HEK293 (cell line): ENCODE data around the gene EFNA2.
A peak's percentile ranks its signal among the peaks of the same experiment; 100 is the strongest.

Experiments used
- CTCF ChIA-PET: fragments of 350-600 bp; formaldehyde crosslinking; extraction: SDS; loops from one replicate; lab custom pipeline; 2021; ENCODE audit warnings: antibody characterized with exemption; lab: Yijun Ruan, JAX
- POLR2A ChIA-PET: fragments of 300-600 bp; formaldehyde crosslinking; extraction: SDS; loops from one replicate; lab custom pipeline; 2020; ENCODE audit warnings: antibody characterized with exemption, inconsistent platforms; lab: Yijun Ruan, JAX
- H3K27ac ChIP-seq: fragments of 200-500 bp; sonication (Bioruptor generic); 2 replicates; pipeline ENCODE4 v1.5.1; 2014; ENCODE audit warnings: low read depth, low read length, control low read depth, inconsistent platforms; ENCODE audit errors: extremely low read depth
- H3K36me3 ChIP-seq, 2 experiments: fragments of 200-500 bp in 1 of 2; sonication (Bioruptor generic) in 1 of 2; 1 replicate in 1 of 2; 2 replicates in 1 of 2; pipeline ENCODE4 v1.5.1; 2014 to 2017; ENCODE audit warnings: inconsistent platforms in 2 of 2, low read length in 2 of 2; ENCODE audit not compliant: control insufficient read depth in 2 of 2, insufficient read depth in 1 of 2
- H3K4me1 ChIP-seq: fragments of 200-500 bp; sonication (Bioruptor generic); 2 replicates; pipeline ENCODE4 v1.5.1; 2014; ENCODE audit warnings: mild to moderate bottlenecking, low read length, inconsistent platforms; ENCODE audit not compliant: control insufficient read depth, insufficient read depth
- H3K4me3 ChIP-seq: 2 replicates; pipeline ENCODE4 v1.5.1; 2011; ENCODE audit warnings: low read depth, mild to moderate bottlenecking, control low read depth, low read length, moderate library complexity
- H3K9me3 ChIP-seq: fragments of 200-500 bp; sonication (Bioruptor generic); 2 replicates; pipeline ENCODE4 v1.5.1; 2014; ENCODE audit warnings: low read depth, low read length, inconsistent platforms; ENCODE audit not compliant: control insufficient read depth, insufficient read depth
- EGR2 ChIP-seq: fragments of 450-650 bp; formaldehyde crosslinking; IDR thresholded peaks from 2 replicates; pipeline ENCODE4 v1.5.1; 2016; ENCODE audit warnings: low read depth, missing biosample characterization, missing genetic modification characterization
- GLIS2 ChIP-seq: fragments of 450-650 bp; formaldehyde crosslinking; IDR thresholded peaks from 2 replicates; pipeline ENCODE4 v1.5.1; 2016; ENCODE audit warnings: missing biosample characterization, missing genetic modification characterization
- HIC1 ChIP-seq: fragments of 450-650 bp; formaldehyde crosslinking; IDR thresholded peaks from 2 replicates; pipeline ENCODE4 v1.5.1; 2016; ENCODE audit warnings: missing biosample characterization, missing genetic modification characterization
- SP3 ChIP-seq: fragments of 450-650 bp; formaldehyde crosslinking; IDR thresholded peaks from 2 replicates; pipeline ENCODE4 v1.5.1; 2016; ENCODE audit warnings: missing biosample characterization, missing genetic modification characterization
- SP7 ChIP-seq: fragments of 450-650 bp; formaldehyde crosslinking; IDR thresholded peaks from 2 replicates; pipeline ENCODE4 v1.5.1; 2016; ENCODE audit warnings: missing biosample characterization, missing genetic modification characterization
- ZBTB49 ChIP-seq: fragments of 450-650 bp; formaldehyde crosslinking; IDR thresholded peaks from 2 replicates; pipeline ENCODE4 v1.5.1; 2016; ENCODE audit warnings: missing biosample characterization, missing genetic modification characterization, low read depth
- ZBTB7A ChIP-seq: fragments of 450-650 bp; formaldehyde crosslinking; IDR thresholded peaks from 2 replicates; pipeline ENCODE4 v1.5.1; 2016; ENCODE audit warnings: low read depth, missing biosample characterization, missing genetic modification characterization
- ZEB2 ChIP-seq: fragments of 450-650 bp; formaldehyde crosslinking; IDR thresholded peaks from 2 replicates; pipeline ENCODE4 v1.5.1; 2016; ENCODE audit warnings: missing biosample characterization, missing genetic modification characterization
- ZFHX2 ChIP-seq: fragments of 450-650 bp; formaldehyde crosslinking; conservative IDR thresholded peaks from 2 replicates; pipeline ENCODE4 v1.5.1; 2016; ENCODE audit warnings: missing biosample characterization, missing genetic modification characterization
- ZNF18 ChIP-seq: fragments of 450-650 bp; formaldehyde crosslinking; IDR thresholded peaks from 2 replicates; pipeline ENCODE4 v1.5.1; 2016; ENCODE audit warnings: missing biosample characterization, missing genetic modification characterization
- ZNF202 ChIP-seq: fragments of 450-650 bp; formaldehyde crosslinking; IDR thresholded peaks from 2 replicates; pipeline ENCODE4 v1.5.1; 2016; ENCODE audit warnings: missing biosample characterization, missing genetic modification characterization, borderline replicate concordance
- ZNF223 ChIP-seq: fragments of 450-650 bp; formaldehyde crosslinking; IDR thresholded peaks from 2 replicates; pipeline ENCODE4 v1.5.1; 2016; ENCODE audit warnings: missing biosample characterization, missing genetic modification characterization
- ZNF24 ChIP-seq: fragments of 450-650 bp; formaldehyde crosslinking; IDR thresholded peaks from 2 replicates; pipeline ENCODE4 v1.5.1; 2016; ENCODE audit warnings: missing biosample characterization, missing genetic modification characterization
- ZNF280C ChIP-seq: fragments of 450-650 bp; formaldehyde crosslinking; IDR thresholded peaks from 2 replicates; pipeline ENCODE4 v1.5.1; 2016; ENCODE audit warnings: missing biosample characterization, missing genetic modification characterization
- ZNF366 ChIP-seq: fragments of 450-650 bp; formaldehyde crosslinking; conservative IDR thresholded peaks from 2 replicates; pipeline ENCODE4 v1.5.1; 2016; ENCODE audit warnings: missing biosample characterization, missing genetic modification characterization
- ZNF510 ChIP-seq: fragments of 450-650 bp; formaldehyde crosslinking; IDR thresholded peaks from 2 replicates; pipeline ENCODE4 v1.5.1; 2018; ENCODE audit warnings: mild to moderate bottlenecking, missing genetic modification characterization, missing biosample characterization; ENCODE audit not compliant: insufficient replicate concordance
- ZNF654 ChIP-seq: fragments of 450-650 bp; formaldehyde crosslinking; IDR thresholded peaks from 2 replicates; pipeline ENCODE4 v1.5.1; 2016; ENCODE audit warnings: low read depth, missing biosample characterization, missing genetic modification characterization

The EFNA2 gene

GRCh38 chr19:1279782-1280341 is 5.8 kb upstream of the EFNA2 start (continued):
- TF ChIP-seq ZNF24 (tag by site-specific recombination): no peak
- TF ChIP-seq ZEB2: peak; percentile 56; the same call in 1 of the 2 replicates
- TF ChIP-seq GLIS2: no peak
- TF ChIP-seq ZNF654 (tag by site-specific recombination): peak; percentile 91
- TF ChIP-seq SP7: peak; percentile 38; the same call in 1 of the 2 replicates
- TF ChIP-seq, all 188 proteins: peak for 20

- ChIA-PET CTCF (interaction anchor here (0.6 to 4.4 kb wide), 8 partner anchors 15 to 526 kb away, joined by 3 to 28 read pairs (median 4); no protein-coding TSS in a partner anchor), POLR2A (interaction anchor here (2.8 kb wide), 1 partner anchor 12 kb away, joined by 26 read pairs; the partner anchor contains the start of gene CIRBP)
- H3K36me3 ChIP-seq: peaks cover 0 to 36% of the 10 kb centered on the region in 2 experiments; a peak in 1 of 3 replicates
- H3K4me3 ChIP-seq: no peak overlapping the region
- H3K27ac ChIP-seq: no peak overlapping the region
- peaks cover 3% of the 10 kb centered on the region for H3K4me1 ChIP-seq
- no peak for TF ChIP-seq HIC1 (tag by site-specific recombination)
- TF ChIP-seq ZBTB7A (tag by site-specific recombination): no peak
- TF ChIP-seq EGR2 (tag by site-specific recombination): peak; percentile 84
- no peak for TF ChIP-seq SP3 (tag by site-specific recombination)
- TF ChIP-seq ZFHX2 (tag by site-specific recombination): peak; percentile 85
- no peak for TF ChIP-seq ZNF280C
- TF ChIP-seq, all 188 proteins: peak for 2
- H3K9me3 ChIP-seq: no peaks in the 10 kb centered on the region
These were observed 4.8 kb upstream of the EFNA2 start for GRCh38 chr19:1280636-1281568.

- ChIA-PET CTCF (interaction anchor here (0.7 kb wide), 1 partner anchor 525 kb away, joined by 3 read pairs; no protein-coding TSS in a partner anchor), POLR2A (interaction anchor here (3.3 kb wide), 1 partner anchor 12 kb away, joined by 25 read pairs; the partner anchor contains the start of gene CIRBP)
- TF ChIP-seq ZFHX2 (tag by site-specific recombination) (peak; percentile 45; the same call in 1 of the 2 replicates), SP7 (no peak), EGR2 (tag by site-specific recombination) (peak; percentile 80; the same call in 1 of the 2 replicates), ZNF366 (tag by site-specific recombination) (peak; percentile 60), ZNF202 (tag by site-specific recombination) (no peak), ZBTB49 (tag by site-specific recombination) (no peak), ZNF510 (tag by site-specific recombination) (no peak), ZNF18 (tag by site-specific recombination) (0 out of 2 replicates have a peak, but pooled peaks have one; percentile 42), ZNF223 (tag by site-specific recombination) (no peak)
These were observed 3.9 kb upstream of the EFNA2 start for GRCh38 chr19:1281569-1282287.

More at GRCh38 chr19:1281569-1282287, 3.9 kb upstream of the EFNA2 start:
- Histone ChIP-seq H3K27ac (no peak overlapping the region), H3K4me1 (peaks cover 4% of the 10 kb centered on the region), H3K36me3 (peaks cover 0 to 34% of the 10 kb centered on the region in 2 experiments; a peak in 1 of 3 replicates), H3K9me3 (no peaks in the 10 kb centered on the region), H3K4me3 (no peak overlapping the region)
